Stimulated activated CD4-positive, alpha-beta T cell treated with anti-CD3 and anti-CD28 coated beads, Interleukin-15, amount 100 ng/mL, for 24 hours (primary cell): ENCODE data around the gene CAPN1.
"Not testable (repeated sequence)": the region's sequence is repeated elsewhere in the genome, so short reads cannot be mapped to it uniquely, and the experiment has no call there.

Source experiments
- DNase-seq: peaks from one replicate; pipeline ENCODE4 v3.0.0-alpha.2; 2020

The CAPN1 gene

GRCh38 chr11:65221026-65221425 is 39.3 kb downstream of the CAPN1 start:
- no peak for DNase-seq

DNA sequence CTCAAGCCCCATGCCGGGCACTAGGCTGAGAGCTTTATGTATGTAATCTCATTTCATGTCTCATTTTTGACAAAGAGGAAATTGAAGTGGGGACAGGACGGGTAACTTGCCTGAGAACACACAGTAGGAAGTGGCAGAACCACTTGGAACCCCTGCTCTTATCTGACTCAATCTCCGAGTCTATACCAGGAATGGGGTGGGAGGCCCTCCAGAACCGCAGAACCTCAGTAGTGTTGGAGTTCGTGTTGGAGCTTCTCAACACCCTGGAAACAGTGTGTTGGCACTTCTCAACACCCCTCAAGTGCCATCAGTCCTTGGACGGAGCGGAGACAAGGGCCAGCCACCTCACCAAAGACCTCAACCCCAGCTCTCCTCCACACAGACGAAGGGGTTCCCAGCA is 41.3 kb downstream of the CAPN1 start:
- DNase-seq, result no peak

- DNase-seq, result no peak
These were observed 43.2 kb downstream of the CAPN1 start for GRCh38 chr11:65224930-65225278.

DNA sequence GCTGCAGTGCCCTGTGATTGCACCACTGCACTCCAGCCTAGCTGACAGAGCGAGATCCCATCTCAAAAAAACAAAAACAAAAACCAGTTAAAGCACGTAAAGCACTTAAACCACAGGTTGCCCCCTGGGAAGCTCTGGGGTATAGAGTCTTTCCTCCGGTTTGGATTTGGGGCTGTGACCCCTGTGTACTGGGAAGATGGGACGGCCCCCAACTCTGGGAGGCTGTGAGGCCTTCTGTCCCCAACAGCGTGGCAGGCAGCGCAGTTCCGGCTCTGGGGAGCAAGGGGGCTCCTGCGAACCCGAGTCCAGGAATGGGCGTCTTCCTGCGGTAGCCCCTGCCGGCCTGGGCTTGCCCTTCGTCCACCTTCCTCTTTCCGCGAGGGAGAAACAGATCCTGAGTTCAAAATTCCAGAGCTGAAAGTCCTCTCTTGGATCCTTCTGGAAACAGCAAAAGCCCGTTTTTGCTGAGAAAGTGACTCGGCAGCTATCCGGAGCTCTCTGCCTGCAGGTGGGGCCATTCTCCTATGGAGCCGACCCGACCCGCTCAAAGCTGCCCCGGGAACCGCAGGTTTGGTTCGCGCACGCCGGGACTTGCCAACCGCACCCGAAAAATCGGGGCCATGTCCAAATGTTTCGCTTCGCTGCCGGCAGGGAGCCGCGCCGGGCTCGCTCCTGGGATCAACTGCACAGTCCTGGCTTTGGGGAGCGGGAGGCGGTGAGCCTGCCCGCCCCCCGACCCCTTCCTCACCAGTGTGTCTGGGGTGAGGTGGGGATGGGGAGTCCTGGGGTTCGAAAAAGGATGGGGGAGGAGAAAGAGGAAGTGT is 43.8 kb downstream of the CAPN1 start:
- peak; percentile 77 for DNase-seq

DNA sequence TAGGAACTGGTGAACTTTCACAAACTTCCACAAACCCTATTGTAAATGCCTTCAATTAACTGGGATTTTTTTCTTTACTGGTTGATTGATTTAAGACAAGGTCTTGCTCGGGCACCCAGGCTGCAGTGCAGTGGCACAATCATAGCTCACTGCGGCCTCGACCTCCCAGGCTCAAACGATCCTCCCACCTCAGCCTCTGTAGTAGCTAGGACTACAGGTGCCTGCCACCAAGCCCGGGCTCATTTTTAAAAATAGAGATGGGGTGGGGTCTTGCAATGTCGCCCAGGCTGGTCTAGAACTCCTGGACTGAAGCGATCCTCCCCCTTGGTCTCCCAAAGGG is 44.3 kb downstream of the CAPN1 start:
- DNase-seq, result no peak

- no peak for DNase-seq
These were observed 46.2 kb downstream of the CAPN1 start for GRCh38 chr11:65227879-65228278.

DNA sequence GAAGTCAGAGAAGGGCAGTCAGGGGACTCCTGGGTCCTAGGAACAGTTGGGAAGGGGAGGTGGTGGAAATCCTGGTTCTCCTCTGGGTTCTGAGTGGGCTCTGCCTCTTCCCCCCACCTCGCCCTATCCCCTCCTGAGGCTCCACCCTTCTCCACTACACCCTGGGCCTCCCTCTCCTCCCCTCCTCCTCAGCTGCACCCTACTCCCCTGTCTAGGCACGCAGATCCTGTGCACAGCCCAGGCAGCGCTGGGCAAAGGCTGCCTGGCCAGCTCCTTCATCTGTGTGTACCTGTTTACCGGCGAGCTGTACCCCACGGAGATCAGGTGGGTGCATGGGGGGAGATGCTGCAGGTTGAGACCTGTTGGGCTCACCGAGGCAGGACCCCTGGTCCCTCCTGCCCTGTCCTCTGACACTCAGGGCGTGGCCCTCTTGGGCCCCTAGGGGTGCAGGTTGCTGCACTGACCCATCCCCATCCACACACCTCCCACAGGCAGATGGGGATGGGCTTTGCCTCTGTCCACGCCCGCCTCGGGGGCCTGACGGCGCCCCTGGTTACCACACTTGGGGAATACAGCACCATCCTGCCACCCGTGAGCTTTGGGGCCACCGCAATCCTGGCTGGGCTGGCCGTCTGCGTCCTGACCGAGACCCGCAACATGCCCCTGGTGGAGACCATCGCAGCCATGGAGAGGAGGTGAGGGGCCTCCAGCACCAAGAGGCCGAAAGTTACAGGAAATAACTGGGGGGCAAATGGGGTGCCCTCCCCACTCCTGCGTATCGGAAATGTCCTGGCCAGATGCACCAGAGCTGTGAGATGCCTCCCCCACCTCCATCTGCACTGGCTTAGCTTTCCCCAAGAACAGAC is 54.7 kb downstream of the CAPN1 start:
- DNase-seq, result no peak

DNA sequence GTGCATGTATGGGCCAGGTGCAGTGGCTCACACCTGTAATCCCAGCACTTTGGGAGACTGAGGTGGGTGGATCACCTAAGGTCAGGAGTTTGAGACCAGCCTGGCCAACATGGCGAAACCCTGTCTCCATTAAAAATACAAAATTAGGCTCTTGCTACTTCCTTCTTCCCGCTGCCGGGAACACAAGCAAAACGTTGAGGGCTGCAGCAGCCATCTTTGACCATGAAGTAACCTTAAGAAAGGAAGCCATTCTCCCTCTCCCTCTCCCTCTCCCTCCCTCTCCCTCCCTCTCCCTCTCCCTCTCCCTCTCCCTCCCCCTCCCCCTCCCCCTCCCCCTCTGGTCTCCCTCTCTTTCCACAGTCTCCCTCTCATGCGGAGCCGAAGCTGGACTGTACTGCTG is 56.6 kb downstream of the CAPN1 start:
- DNase-seq, result not testable (repeated sequence)

DNA sequence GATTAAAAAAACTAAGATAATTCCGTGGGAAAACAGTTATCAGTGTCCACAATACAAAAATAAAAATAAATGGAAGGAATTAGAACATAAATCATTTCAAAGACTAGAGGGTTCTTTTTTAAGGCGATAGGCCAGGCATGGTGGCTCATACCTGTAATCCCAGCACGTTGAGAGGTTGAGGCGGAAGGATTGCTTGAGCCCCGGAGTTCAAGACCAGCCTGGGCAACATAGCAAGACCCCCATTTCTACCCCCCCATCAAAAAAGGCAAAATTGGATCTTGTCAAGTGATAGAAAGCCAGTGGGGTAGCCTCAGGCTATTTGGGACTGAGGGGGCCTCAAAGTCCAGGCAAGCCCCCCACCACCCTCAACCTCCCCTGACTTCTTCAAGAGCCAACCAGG is 59.4 kb downstream of the CAPN1 start:
- no peak for DNase-seq

- DNase-seq, result no peak
These were observed 60.0 kb downstream of the CAPN1 start for GRCh38 chr11:65241692-65242091.

GRCh38 chr11:65242389-65242788 is 60.7 kb downstream of the CAPN1 start:
- no peak for DNase-seq

DNA sequence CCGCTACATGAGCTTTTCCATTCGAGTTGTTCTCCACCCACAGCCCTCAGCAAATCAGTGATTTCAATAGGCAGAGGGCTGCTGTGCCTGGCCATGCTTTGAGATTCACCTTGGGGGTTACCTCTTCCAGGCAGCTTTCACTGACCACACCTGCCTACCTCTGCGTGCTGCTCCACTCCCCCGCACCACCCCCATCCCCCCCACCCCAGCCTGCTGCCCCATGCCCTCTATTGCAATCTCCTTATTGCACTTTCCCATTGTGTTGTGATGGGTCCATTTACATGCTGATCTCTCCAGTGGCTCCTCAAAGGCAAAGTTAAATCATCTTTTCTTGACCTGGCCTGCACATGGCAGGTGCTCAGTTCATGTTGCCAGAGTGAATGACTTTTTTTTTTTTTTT is 62.1 kb downstream of the CAPN1 start:
- no peak for DNase-seq

GRCh38 chr11:65245046-65245445 is 63.3 kb downstream of the CAPN1 start:
- not testable (repeated sequence) for DNase-seq

GRCh38 chr11:65246506-65246905 is 64.8 kb downstream of the CAPN1 start:
- DNase-seq, result no peak

DNA sequence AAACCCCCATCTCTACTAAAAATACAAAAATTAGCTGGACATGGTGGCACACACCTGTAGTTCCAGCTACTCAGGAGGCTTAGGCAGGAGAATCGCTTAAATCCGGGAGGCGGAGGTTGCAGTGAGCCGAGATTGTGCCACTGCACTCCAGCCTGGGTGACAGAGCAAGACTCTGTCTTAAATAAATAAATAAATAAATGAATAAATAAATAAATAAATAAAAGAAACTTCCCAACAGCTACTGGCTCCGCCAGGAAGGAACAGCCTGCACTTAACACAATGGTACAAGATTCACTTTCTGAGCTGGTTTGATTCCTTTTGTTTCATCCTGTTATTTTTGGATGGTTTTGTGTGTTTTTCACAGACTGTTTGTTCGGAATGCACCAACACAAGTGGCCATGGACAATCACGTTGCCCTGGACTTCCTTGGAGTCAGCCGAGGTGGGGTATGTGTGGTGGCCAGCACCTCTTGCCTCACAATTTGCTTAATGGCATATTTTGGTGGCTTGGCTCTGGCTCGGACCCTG is 66.5 kb downstream of the CAPN1 start:
- DNase-seq, result not testable (repeated sequence)

GRCh38 chr11:65251476-65251875 is 69.7 kb downstream of the CAPN1 start:
- DNase-seq, result no peak

GRCh38 chr11:65254724-65255123 is 73.0 kb downstream of the CAPN1 start:
- DNase-seq, result no peak

GRCh38 chr11:65258988-65259387 is 77.3 kb downstream of the CAPN1 start:
- no peak for DNase-seq

DNA sequence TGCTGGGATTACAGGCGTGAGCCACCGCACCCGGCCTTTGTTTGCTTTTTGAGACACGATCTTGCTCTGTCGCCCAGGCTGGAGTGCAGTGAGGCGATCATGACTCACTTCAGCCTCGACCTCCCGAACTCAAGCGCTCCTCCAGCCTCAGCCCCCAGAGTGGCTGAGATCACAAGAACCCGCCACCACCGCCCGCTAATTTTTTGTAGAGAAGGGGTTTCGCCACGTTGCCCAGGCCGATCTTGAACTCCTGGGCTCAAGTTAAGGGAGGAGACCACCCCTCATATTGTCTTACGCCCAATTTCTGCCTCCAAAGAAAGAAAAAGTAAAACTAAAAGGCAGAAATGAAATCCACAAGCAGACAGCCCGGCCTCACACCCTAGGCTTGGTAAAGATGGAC is 78.6 kb downstream of the CAPN1 start:
- DNase-seq, result no peak

DNA sequence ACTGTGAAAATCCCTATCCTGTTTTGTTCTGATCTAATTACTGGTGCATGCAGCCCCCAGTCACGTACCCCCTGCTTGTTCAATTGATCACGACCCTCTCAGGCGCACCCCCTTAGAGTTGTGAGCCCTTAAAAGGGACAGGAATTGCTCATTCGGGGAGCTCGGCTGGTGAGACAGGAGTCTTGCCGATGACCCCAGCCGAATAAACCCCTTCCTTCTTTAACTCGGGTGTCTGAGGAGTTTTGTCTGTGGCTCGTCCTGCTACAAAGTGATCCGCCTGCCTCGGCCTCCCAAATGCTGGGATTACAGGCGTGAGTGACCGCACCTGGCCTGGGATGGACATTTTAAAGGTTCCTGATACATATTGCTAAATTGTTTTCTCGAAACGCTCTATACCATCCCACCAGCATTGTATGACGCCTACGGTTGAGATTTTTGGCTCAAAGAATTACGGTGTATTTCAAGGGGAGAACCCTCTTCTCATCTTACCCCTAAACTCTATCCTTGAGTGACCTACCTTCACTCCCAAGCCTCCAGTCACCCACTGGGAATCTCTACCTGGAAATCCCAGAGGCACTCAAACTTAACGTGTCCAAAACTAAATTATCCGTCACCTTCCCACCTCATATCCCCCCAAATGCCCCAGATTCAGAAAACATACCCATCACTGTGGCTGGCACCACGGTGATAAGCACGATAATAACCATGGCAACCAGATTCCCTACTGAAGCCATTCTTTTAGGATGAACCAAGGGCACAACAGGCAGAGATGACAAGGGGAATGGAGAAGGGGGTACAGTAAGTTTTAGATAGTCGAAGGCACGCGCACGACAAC is 79.2 kb downstream of the CAPN1 start:
- no peak for DNase-seq
